Putamen (tissue), 1 donor: ENCODE measurements around the gene APCDD1L.
"Not testable (repeated sequence)": the region's sequence is repeated elsewhere in the genome, so short reads cannot be mapped to it uniquely, and the experiment has no call there.

Experiments
- DNase-seq: peaks from one replicate; pipeline ENCODE4 v3.0.0-alpha.2; 2016; ENCODE audit warnings: low spot score

APCDD1L gene

GRCh38 chr20:58414786-58415185 is 100.4 kb downstream of the APCDD1L start:
- not testable (repeated sequence) for DNase-seq

GRCh38 chr20:58414216-58414615 is 101.0 kb downstream of the APCDD1L start:
- DNase-seq = not testable (repeated sequence)
